Upper lobe of right lung (tissue), 1 donor: Measurements from ENCODE around the gene GK. TPM values are rescaled to one million over a fixed set of nuclear protein-coding genes. Genes with fewer than 3 reads are reported as not detected.

Experiments
- ATAC-seq: fragments of 200-7000 bp; cut with Tn5 transposase; one replicate; pipeline ENCODE4 v1.9.1; 2020; ENCODE audit warnings: mild to moderate bottlenecking, moderate library complexity
- DNase-seq: peaks from one replicate; pipeline ENCODE4 v3.0.0-alpha.2; 2020
- H3K27ac ChIP-seq: fragments of 200-600 bp; one replicate; pipeline ENCODE4 v1.8.0; 2022
- H3K27me3 ChIP-seq: fragments of 200-600 bp; one replicate; pipeline ENCODE4 v1.8.0; 2022; ENCODE audit warnings: mild to moderate bottlenecking
- H3K36me3 ChIP-seq: fragments of 200-600 bp; one replicate; pipeline ENCODE4 v1.8.0; 2022
- H3K4me1 ChIP-seq: fragments of 200-600 bp; one replicate; pipeline ENCODE4 v1.8.0; 2022
- H3K4me3 ChIP-seq: fragments of 200-600 bp; one replicate; pipeline ENCODE4 v1.8.0; 2022; ENCODE audit warnings: mild to moderate bottlenecking
- H3K9me3 ChIP-seq: fragments of 200-600 bp; one replicate; pipeline ENCODE4 v1.8.0; 2022
- intact Hi-C: fragments of 100-400 bp; cut with DNase I; formaldehyde crosslinking; loops from one replicate; pipeline ENCODE4 v1.11.0; 2022
- total RNA-seq: library from RNA; stranded (reverse); fragmentation: NEBNext Ultra II Directional; extraction: Animal tissue kit (Norgen Biotek cat#: 25700); gene quantifications from one replicate; pipeline ENCODE4 v1.2.1, GENCODE V29; 2021
- TF ChIP-seq, protein P1 (sequence below): fragments of 200-600 bp; IDR thresholded peaks from one replicate; pipeline ENCODE4 v1.8.0; 2022; ENCODE audit warnings: antibody characterized with exemption
- donor health status: DM: no; HTN: yes; CAD: no; lungs with severe emphysema.

The GK gene
- total RNA-seq, 1 donor from 2014 or later = 48.3 TPM

DNA sequence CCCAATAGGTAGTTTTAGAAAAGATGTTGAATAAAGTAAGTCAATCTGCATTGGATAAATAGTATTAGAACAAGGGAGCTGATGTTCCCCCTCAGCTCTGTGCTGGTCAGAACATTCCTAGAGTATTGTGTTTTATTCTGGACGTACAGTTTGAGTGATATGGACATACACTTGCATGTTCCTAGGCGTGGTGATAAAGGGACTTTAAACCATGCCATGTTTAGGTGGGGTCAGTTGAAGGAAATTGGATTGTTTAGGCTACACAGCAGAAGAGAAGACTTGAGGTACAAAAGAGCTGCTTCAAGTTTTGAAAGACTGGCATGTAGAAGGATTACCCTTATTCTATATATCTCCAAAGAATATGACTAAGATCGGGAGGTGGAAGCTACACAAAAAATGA lies 21.6 kb downstream of the GK start:
- Histone ChIP-seq H3K27me3 (no peaks in the 10 kb centered on the region), H3K36me3 (no peaks in the 10 kb centered on the region), H3K4me3 (no peak overlapping the region), H3K4me1 (no peaks in the 10 kb centered on the region), H3K27ac (no peak overlapping the region), H3K9me3 (no peaks in the 10 kb centered on the region)
- intact Hi-C loops = no loop called here
- TF ChIP-seq, protein P1, sequence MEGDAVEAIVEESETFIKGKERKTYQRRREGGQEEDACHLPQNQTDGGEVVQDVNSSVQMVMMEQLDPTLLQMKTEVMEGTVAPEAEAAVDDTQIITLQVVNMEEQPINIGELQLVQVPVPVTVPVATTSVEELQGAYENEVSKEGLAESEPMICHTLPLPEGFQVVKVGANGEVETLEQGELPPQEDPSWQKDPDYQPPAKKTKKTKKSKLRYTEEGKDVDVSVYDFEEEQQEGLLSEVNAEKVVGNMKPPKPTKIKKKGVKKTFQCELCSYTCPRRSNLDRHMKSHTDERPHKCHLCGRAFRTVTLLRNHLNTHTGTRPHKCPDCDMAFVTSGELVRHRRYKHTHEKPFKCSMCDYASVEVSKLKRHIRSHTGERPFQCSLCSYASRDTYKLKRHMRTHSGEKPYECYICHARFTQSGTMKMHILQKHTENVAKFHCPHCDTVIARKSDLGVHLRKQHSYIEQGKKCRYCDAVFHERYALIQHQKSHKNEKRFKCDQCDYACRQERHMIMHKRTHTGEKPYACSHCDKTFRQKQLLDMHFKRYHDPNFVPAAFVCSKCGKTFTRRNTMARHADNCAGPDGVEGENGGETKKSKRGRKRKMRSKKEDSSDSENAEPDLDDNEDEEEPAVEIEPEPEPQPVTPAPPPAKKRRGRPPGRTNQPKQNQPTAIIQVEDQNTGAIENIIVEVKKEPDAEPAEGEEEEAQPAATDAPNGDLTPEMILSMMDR = no peak
- no peak for DNase-seq
- no peak for ATAC-seq

DNA sequence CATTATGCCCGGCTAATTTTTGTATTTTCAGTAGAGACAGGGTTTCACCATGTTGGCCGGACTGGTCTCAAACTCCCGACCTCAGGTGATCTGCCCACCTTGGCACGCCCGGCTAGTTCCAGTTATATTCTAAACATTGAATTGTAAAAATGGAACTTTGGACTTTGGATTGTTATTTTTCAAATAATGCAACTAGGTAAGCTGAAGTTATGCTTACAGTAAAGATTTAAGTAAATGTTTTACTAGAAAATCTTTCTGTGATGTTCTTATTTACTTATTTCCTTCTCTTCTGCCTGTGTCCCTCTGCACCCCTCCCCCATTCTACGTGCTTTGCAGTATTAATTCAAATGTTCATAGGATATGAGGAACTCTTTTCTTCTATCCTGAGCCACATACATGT lies 26.1 kb downstream of the GK start:
- ATAC-seq (no peak), DNase-seq (no peak)
- H3K27me3 ChIP-seq = no peaks in the 10 kb centered on the region
- no peak overlapping the region for H3K4me3 ChIP-seq
- intact Hi-C loops = no loop called here
- H3K36me3 ChIP-seq = no peaks in the 10 kb centered on the region
- H3K27ac ChIP-seq = no peak overlapping the region
- no peaks in the 10 kb centered on the region for H3K9me3 ChIP-seq
- TF ChIP-seq, protein P1 = no peak
- no peaks in the 10 kb centered on the region for H3K4me1 ChIP-seq

DNA sequence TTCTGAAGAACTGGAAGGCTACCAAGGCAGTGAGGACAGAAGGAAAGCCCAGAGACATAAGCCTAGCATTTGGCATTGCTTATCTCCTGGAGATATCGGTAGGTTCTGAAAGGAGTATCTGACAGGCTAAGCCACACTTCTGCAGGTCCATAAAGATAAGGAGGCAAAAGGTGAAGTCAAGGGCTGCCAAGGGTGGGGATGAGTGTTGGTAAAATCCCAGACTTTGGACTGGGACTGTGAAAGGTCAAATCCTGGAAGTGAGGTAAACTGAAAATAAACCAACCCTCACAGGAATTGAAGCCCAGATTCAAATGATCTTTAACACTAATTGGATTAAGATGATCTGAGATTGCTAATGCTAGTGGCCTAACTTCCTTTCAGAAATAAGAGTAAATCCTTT lies 27.4 kb downstream of the GK start:
- TF ChIP-seq, protein P1 = no peak
- Histone ChIP-seq H3K27ac (no peak overlapping the region), H3K9me3 (no peaks in the 10 kb centered on the region), H3K4me1 (no peaks in the 10 kb centered on the region), H3K4me3 (no peak overlapping the region), H3K27me3 (no peaks in the 10 kb centered on the region), H3K36me3 (no peaks in the 10 kb centered on the region)
- DNase-seq (no peak), ATAC-seq (no peak)
- intact Hi-C loops = no loop called here

DNA sequence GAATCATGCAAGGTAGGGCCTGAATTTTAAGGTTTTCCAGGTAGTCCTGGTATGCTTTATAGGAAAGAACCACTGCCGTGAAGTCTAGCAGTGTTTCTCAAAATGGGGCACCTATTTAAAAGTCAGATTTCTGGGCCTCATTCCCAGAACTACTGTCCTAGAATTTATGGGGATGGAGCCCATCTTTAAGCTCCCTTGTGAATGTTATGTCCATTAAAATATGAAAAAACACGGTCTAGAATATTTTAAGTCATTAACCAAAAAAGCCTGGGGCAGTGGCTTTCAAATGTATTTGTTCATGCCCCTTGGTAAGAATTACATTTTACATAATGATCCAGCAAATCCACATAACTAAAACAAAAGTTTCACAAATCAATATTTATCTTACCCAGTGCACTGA lies 35.4 kb downstream of the GK start:
- H3K4me3 ChIP-seq = no peak overlapping the region
- H3K27me3 ChIP-seq = no peaks in the 10 kb centered on the region
- no peak for ATAC-seq
- no peaks in the 10 kb centered on the region for H3K4me1 ChIP-seq
- no peak overlapping the region for H3K27ac ChIP-seq
- no peak for DNase-seq
- no peaks in the 10 kb centered on the region for H3K36me3 ChIP-seq
- TF ChIP-seq, protein P1 = no peak
- no peaks in the 10 kb centered on the region for H3K9me3 ChIP-seq
- intact Hi-C loops = no loop called here

DNA sequence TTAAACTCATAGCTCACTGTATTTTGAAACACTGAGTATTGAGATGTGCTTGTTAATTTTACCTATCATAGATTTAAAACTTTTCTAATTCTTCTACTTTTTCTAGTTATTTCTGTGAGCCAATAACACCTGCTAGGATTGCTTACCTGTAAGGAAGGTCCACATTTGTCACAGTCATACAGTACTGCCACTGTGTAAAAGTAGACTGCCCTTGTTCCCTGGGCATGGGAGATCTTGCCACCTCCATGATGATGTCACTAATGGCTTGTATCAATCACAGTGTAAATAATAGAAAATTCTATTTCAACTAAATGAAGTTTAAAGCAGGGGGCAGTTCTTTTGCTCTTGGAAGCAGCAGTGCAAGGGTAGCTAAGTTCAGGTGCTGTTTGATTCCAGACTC lies 35.9 kb downstream of the GK start:
- DNase-seq (no peak), ATAC-seq (no peak)
- H3K36me3 ChIP-seq = no peaks in the 10 kb centered on the region

DNA sequence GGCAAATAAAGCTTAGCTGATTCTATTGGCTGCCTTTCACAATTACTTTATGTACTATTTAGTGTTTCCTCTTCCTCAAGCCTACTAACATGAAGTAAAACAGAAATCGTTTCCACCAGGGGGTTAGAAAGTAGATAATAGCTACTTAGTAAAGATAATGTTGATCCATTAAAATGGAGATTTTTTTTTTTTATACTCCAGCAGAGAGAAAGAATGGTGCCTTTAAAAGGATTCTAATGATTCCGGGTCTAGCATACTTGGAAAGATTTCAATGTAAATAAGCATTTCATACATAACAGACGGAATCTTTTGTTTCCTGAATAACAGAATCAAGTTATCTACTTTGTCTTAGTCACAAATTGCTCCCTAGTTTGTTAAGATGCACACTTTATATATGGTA lies 37.1 kb downstream of the GK start:
- H3K4me1 ChIP-seq = no peaks in the 10 kb centered on the region
- no peaks in the 10 kb centered on the region for H3K36me3 ChIP-seq
- intact Hi-C loops = no loop called here
- H3K27me3 ChIP-seq = no peaks in the 10 kb centered on the region
- H3K4me3 ChIP-seq = no peak overlapping the region
- DNase-seq = no peak
- no peak overlapping the region for H3K27ac ChIP-seq
- ATAC-seq = no peak
- TF ChIP-seq, protein P1 = no peak
- no peaks in the 10 kb centered on the region for H3K9me3 ChIP-seq

More for the DNA sequence above, 35.9 kb downstream of the GK start:
- no peaks in the 10 kb centered on the region for H3K9me3 ChIP-seq
- H3K4me3 ChIP-seq = no peak overlapping the region
- TF ChIP-seq, protein P1 = no peak
- no peak overlapping the region for H3K27ac ChIP-seq
- intact Hi-C loops = no loop called here
- H3K27me3 ChIP-seq = no peaks in the 10 kb centered on the region
- no peaks in the 10 kb centered on the region for H3K4me1 ChIP-seq
